Dedifferentiated amniotic fluid mesenchymal stem cell (primary cell): ENCODE data around the gene NTN3.
A peak's percentile ranks its signal among the peaks of the same experiment; 100 is the strongest.
"Not testable (repeated sequence)": the region's sequence is repeated elsewhere in the genome, so short reads cannot be mapped to it uniquely, and the experiment has no call there.

Experiments
- DNase-seq: peaks from one replicate; pipeline ENCODE4 v3.0.0-alpha.2; 2016; ENCODE audit errors: extremely low spot score

Gene NTN3

DNA sequence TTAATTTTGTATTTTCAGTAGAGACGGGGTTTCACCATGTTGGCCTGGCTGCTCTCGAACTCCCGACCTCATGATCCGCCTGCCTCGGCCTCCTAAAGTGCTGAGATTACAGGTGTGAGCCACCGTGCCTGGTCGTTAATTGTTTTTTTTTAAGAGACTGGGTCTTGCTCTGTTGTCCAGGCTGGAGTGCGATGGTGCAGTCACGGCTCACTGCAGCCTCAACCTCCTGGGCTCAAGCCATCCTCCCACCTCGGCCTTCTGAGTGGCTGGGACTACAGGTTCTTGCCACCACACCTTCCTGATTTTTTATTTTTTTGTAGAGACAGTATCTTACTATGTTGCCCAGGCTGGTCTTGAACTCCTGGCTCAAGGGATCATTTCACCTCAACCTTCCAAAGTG is 8.9 kb downstream of the NTN3 start:
- DNase-seq: not testable (repeated sequence)

DNA sequence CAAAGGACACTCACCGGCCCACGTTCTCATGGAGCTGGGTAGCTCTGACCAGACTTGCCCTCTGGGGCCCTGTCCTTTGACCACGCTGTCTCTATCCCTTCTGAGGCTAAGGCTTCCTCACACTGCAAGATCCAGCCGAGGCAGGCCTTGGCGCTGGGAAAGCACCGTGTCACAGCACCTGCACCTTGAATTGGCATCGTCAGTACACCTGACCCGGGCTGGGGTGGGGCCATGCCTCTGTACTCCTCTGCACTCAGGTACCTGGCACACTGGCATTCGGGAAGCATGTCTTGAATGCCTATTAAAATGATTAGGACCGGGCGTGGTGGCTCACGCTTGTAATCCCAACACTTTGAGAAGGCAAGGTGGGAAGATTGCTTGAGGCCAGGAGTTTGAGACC is 9.9 kb downstream of the NTN3 start:
- no peak for DNase-seq

DNA sequence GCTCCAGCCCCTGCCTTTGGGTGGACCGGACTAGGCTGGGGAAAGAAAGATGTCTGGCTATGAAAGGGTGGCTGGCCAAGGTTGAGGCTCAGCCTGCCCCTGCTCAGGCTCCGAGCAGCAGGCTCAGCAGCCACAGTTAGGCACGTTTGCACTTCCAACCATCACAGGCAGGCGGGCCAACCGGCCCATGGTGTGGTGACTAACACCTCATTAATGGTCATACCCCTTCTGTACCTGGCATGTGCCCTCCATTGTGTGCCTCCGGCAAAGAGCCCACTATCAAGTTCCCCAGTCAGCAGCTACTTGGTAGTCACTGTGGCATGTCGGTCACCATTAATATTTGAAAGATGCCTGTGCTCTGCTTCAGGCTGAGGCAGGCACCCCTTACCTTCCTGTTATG is 10.6 kb downstream of the NTN3 start:
- DNase-seq: no peak

DNA sequence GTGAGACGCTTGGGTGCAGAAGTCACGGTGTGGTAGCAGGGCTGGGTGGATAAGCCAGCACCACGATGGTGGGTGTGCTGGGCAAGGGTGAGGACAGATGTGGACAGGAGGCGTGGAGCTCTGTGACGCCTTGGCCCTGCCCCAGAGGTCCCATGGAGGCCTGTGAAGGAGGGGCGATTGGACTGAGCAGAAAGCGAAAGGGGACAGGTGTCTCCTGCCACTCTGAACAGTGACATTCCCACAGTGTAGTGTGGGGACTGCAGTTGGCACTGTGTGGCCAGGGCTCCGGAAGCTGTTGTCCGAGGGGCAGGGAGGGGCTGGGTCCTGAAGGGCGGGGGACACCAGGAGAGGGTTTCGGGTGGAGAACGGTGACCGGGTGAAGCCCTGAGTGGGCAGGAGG is 11.2 kb downstream of the NTN3 start:
- DNase-seq: no peak

DNA sequence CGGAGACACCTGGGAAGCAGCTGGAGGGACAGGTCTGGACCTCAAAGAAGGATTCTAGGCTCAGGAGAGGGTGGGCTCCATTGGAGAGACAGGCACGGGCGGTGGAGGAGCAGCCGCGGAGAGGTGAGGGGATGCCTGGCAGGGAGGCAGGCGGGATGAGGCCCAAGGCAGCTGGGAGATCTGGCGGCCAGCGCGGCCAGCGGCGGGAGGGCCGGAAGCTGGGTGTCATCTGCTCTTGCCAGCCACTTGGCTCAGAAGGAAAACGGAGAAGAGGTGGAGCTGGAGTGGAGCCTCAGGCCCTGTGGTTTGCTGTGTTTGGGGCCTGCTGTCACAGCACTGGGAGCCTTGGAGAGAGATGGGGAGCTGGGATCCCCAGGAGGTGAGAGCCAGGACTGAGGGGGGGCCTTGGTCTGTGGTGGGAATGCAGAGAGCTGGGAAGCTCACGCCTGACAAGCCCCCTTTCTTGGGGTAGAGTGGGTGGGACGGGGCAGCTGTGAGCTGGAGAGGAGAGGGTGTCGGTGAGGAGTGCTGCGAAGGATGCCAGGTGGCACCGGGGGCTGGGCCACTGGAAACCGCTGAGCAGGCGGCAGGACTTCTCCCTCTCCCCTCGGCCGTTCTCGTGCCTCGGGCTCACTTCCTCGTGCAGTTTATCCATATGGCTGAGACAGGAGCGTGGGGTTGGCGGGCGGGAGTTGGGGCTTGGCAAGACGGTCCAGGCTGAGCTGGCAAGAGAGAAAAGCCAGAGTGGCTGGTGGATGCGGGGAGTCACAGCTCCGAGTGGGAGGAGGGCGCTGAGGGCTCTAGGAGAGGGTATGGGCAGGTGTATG is 11.8 kb downstream of the NTN3 start:
- peak; percentile 29 for DNase-seq

DNA sequence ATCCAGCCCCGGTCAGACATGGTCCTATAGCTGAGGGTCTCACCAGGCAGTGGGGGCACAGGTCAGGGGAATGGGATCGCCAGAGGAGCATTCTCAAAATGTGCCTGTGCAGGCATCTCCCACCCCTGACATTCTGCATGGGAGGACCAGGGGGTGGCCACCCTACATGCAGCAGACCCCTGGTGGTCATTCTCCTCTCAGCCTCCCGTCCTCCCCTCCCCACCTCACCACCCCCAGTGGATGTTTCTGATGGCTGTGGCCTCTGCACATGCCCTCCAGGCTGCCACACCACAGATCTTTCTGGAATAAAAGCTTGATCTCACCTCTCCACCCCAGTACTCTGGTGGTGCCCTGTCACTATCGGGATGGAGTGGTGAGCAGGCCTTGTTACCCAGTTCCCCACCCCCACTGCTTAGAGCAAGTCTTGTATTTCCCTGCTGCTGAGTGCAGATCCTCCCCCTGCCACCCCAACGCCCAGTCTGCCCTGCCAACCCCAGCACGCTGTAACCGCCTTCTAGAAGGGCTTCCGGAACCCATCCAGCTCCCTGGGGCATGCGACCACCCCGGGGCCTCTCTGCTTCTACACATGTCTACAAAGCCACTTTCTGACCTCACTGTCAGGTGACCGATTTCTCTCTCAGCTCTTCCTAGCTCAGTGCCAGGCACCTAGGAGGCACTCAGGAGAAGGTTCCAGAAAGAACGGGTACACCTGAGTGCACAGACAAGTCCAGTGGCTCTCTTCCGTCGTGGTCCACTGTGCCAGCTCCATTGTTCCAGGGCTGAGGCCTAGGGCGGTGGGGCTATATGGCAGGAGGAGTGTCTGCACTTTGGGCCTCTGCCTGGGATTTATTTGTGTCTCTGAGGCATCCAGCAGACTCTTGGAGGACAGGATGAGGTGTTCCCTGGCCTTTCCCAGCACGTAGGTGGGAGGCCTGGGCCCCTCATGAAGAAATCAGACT is 13.1 kb downstream of the NTN3 start:
- DNase-seq: no peak

DNA sequence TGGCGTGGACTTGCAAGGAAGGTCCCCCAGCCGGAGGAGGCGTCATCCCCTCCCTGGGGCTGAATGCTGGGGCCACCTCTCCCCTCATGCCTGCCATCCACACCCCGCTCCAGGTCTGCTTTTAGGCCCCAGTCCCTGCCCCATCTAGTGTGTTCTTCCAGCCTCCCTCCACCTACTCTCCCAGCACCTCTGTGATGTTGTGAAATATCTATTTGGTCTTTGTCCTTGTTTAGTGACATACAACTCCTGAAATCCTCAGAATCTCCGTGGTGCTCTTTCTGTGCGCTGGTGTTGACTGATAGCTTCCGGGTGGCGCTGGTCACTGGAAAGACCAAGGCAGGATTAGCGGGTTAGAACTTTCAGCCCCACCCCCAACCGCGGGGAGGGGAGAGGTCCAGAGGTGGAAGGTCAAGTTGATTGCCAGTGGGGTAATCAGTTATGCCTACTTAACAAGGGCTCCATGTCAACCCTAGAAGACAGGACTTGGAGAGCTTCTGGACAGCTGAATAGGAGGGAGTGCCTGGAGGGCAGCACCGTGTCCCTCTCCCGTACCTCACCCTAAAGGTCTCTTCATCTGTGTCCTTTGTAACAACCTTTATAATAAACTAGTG is 13.9 kb downstream of the NTN3 start:
- no peak for DNase-seq

DNA sequence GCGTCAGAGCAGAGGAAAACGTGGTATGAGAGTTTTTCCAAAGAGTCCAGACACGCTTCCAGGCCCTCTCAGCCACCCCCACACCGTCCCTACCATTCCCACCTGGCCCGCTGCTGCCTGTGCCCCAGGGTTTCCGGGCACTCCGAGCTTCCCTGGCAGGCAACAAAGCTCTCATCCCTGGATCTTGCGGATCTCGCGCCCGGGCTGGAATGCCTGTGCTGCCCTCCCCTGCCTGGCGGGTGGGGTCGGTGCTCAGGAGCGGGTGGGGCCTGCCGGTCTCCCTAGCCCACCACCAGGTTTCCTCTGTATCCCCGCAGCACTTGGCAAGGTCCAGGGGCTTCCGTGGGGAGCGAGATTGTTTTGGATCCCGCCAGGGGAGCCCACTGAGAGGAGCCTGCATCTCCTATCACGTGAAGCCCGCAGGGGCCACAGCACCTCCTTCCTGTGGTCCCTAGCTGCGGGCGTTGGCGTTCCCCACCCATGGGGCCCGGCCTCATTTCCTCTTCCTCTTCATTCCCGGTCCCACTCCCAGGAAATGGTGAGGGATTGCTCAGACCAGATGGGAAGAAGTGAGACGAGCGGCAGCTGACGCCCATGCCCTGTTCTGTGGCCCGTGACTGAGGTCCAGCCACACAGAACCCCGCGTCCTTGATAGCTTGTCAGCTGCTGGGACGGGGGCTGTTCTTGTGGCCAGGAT is 14.9 kb downstream of the NTN3 start:
- no peak for DNase-seq

DNA sequence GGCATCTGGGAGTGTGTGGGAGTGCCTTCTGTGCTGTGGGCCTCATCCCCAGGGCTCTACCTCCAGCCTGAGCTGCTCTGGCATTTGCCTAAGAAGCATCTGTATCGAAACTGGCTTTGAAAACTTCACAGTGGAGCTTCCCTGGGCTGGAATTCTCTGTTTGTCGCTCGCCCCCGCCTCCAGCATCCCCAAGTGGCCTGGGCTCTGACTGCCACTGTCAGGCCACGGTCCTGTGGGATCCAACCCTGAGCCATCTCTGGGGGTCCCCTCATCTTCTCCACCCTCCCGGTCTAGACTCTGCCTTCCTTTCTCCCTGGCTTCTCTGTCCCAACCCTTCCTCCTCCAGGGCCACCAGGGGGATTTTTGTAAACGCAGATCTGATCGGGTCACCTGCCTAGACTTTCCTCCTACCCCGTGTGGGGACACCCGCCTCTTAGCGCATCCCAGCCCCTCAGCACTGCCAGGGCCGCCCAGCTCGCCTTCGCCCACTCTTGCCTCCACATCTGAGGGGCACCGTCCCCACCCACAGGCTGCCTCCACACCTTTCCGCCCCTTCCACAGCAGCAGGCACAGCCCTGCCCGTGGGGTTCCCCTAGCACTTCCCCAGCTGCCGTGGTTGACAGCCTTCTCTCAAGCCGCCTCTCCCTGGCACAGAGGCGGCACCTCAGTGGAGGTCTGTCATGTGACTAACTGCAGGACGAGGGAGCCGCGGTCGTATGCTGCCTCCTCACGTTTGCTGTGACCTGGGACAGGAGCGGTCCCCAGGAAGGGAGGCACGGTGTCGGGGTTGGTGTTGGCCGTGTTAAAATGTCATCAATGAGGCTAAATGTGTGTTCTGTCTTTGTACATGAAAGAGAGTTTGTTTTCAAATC is 15.8 kb downstream of the NTN3 start:
- no peak for DNase-seq

DNA sequence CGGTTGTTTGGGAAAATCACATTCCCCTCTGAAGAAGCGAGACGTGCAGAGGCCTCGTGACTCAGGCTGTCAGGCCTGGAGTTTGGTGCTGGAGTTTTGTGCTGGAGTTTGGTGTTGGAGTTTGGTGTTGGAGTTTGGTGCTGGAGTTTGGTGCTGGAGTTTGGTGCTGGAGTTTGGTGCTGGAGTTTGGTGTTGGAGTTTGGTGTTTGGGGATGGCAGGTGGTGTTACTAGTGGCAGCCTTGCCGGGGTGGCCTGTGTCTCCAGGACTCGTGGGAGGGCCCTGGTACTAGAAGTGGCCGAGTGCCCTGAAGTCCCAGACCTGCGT is 16.4 kb downstream of the NTN3 start:
- no peak for DNase-seq

DNA sequence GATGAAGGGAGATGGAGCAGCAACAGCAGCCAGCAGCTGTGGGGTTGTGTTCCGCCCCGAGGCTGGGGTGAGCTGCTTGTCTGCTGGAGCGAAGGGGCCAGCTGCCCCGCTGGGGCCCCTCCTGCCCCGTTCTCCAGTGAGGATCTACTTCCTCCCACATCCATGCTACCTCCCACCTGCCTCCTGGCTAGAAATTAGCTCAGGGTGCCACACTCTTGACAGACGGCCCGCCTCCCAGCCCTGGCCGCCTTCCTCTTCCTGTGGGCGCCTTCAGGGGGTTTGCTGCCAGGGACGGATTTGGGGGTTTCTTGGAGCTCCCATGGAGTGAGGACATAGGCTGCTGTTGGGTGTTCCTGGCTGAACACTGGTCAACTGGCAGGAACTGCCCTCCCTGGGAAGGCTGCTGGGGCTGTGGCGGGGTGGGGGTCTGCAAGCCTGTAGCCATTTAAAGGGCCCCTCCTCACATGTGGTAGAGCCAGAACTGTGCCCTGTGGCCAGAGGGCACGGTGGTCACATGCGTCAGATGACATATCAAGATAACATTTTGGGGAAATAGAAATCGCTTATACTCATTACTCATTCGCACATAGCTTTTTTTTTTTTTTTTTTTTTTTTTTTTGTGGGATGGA is 16.9 kb downstream of the NTN3 start:
- no peak for DNase-seq

DNA sequence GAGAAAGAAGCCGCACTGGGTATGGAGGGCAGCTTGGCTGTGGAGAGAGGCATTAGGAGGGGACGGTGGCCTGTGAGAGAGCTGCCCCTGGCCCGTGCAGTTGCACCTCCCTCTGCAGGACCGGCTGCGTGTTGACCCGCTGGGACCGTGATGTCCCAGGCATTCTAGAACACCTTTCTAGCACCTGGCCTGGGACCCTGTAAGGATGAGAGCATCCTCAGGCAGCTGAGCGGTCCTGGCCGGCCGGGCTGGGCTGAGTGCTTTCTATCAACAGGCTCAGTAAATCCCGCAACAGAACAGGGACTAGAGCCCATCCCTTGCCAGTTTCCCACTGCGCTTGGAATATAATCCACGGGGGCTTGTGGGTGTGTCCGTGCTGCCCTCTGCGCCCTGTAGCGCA is 18.5 kb downstream of the NTN3 start:
- DNase-seq: no peak

DNA sequence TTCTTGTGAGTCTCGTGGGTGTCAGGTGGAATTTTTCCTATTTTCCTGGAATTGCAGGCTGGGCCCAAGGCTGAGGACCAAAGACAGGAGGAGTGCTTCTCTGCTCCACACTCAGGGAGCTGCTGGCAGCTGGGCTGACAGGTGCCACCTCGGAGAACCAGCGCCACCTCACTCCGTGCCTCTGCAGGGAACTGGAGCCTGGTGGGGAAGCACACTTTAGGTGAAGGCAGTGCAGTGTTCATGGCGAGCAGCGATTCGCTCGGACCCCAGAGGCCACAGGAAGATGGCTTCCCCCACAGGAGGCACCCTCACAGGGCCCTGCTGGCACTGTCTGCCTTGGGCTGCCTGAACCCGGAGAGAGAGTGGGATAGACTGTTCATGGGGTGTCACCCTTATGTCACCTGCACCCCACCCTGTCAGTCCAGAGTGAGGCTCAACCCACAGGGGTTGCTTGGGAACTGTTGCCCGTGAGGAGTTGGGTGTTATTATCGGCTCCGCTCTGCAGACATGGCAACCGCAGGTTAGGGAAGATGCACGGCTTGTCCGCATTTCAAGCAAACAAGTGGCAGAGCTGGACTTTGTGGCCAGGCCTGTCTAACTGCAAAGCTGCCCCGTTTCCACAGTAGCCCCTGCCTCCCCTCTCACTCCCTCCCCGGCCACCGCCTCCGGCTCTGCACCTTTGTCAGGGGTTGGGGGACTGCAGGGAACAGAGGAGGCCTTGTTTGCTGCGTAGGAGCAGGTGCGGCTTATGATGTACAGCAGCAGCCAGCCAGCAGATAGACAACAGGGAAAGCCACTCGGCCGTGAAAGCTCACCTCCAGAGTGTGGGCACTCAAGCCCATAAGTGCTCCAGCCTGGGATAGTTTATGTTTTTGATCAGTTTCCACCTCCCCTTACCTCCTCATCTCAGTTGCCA is 19.4 kb downstream of the NTN3 start:
- DNase-seq: no peak

DNA sequence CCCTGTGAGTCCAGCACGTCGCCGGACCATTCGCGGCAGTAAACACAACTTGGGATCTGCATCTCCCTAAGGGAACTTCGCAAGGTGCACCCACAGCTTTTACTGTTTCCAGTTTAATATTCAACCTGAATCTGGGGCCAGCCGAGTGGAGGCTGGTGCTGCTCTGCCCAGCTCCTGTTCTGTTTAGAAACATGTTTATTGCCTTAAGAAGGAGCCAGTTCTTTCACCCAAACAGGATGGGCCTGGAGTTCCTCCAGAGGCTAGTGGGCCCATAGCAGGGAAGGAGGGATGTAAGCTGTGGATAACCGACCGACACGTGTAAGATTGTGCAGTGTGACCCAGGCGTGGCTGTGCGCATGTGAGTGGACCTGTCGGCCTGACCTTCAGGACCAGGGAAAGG is 21.2 kb downstream of the NTN3 start:
- DNase-seq: no peak

DNA sequence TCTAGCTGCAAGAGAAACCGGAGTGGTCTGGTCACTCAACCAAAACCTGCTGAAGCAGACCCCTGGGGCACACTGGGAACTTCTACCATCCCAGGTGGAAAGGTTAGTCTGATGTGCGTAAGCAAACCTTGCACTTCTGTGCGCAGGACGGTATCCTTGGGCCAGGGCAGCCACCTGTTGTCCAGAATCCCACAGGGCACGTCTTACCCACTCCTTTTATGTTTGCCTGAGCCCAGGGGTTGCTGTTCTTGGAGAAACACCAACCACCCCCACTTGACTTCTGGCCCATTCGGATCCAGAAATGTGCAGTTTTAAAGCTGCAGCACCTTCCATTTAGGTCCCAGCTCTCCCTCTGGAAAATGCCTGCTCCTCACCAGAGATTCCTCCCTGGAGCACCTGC is 22.5 kb downstream of the NTN3 start:
- DNase-seq: no peak

DNA sequence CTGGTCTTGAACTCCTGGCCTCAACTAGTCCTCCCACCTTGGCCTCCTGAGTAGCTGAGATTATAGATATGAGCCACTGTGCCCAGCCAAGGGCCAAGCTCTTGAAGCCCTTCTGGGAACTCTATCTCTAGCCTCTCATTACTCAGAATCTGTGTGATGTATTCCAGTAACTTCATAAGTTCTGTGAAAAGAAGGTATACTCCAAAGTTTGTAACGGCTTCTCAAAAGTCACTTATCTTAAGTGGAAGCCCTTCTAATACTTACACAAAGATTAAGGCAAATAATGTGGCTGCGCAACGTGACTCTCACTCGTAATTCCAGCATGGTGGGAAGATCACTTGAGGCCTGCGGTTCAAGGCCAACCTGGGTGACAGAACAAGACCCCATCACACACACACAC is 23.5 kb downstream of the NTN3 start:
- DNase-seq: no peak

DNA sequence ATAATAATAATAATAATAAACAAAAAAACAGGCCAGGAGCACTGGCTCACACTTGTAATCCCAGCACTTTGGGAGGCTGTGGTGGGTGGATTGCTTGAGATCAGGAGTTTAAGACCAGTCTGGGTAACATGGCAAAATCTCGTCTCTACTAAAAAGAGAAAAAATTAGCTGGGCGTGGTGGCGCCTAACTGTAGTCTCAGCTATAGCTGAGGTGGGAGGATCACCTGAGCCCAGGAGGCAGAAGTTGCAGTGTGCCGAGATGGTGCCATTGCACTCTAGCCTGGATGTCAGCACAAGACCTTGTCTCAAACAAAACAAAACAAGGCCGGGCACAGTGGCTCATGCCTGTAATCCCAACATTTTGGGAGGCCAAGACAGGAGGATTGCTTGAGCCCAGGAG is 23.9 kb downstream of the NTN3 start:
- no peak for DNase-seq

DNA sequence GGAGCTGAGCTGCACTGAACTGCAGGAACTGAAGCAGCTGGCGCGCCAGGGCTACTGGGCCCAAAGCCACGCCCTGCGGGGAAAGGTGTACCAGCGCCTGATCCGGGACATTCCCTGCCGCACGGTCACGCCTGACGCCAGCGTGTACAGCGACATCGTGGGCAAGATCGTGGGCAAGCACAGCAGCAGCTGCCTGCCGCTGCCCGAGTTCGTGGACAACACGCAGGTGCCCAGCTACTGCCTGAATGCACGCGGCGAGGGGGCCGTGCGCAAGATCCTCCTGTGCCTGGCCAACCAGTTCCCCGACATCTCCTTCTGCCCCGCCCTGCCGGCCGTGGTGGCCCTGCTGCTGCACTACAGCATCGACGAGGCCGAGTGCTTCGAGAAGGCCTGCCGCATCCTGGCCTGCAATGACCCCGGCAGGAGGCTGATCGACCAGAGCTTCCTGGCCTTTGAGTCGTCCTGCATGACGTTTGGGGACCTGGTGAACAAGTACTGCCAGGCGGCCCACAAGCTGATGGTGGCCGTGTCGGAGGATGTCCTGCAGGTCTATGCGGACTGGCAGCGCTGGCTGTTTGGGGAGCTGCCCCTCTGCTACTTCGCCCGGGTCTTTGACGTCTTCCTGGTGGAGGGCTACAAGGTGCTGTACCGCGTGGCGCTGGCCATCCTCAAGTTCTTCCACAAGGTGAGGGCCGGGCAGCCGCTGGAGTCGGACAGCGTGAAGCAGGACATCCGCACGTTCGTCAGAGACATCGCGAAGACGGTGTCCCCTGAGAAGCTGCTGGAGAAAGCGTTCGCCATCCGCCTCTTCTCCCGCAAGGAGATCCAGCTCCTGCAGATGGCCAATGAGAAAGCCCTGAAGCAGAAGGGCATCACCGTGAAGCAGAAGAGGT is 25.4 kb downstream of the NTN3 start:
- DNase-seq: no peak
